ENCODE results near the gene VTI1A. TPM values are rescaled to one million over a fixed set of nuclear protein-coding genes. Genes with fewer than 3 reads are reported as not detected.

Gene VTI1A
- total and polyA plus RNA-seq, 2 of the 4 experiments (the other 2 are of a cell fraction), result 9.7 to 24.9 TPM

- no peak overlapping the region for H2BK120ac ChIP-seq (ENCODE audit: low read depth, low read length)
- ATAC-seq (ENCODE audit: low read depth) (no peak), DNase-seq (no peak)
- ChIA-PET CTCF (interaction anchor here (0.6 kb wide), 1 partner anchor 631 kb away, joined by 3 read pairs; no protein-coding TSS in a partner anchor), POLR2A (ENCODE audit: unreplicated experiment) (no interaction called here)
- no peak overlapping the region for H4K5ac ChIP-seq (ENCODE audit: low read depth, low read length)
- H3K18ac ChIP-seq (ENCODE audit: low read depth, low read length), result no peak overlapping the region
- BruUV-seq (replicated peaks), result no TSS peak
- H3K27me3 ChIP-seq (ENCODE audit: control insufficient read depth, insufficient read depth, low read length), result no peaks in the 10 kb centered on the region
- H3K4ac ChIP-seq (ENCODE audit: low read depth, low read length), result no peak overlapping the region
- in situ Hi-C loops (cut with MboI; ENCODE audit: low sequenced_read_pairs), result loop anchor here (25.0 kb wide), 1 partner anchor 567 kb away; no protein-coding TSS in a partner anchor
- H2BK20ac ChIP-seq (ENCODE audit: low read depth, low read length), result no peak overlapping the region
- no peak overlapping the region for H3K4me2 ChIP-seq (ENCODE audit: low read depth, low read length)
- H2AFZ ChIP-seq (replicated peaks; ENCODE audit: low read length, poor library complexity), result no peak overlapping the region
- no peak overlapping the region for H3K23ac ChIP-seq (ENCODE audit: low read depth, low read length)
- H2AK5ac ChIP-seq (ENCODE audit: low read depth, low read length), result no peak overlapping the region
- dilution Hi-C loops (cut with HindIII; ENCODE audit: low sequenced_read_pairs, unreplicated experiment), result no loop called here
- H3K79me1 ChIP-seq (ENCODE audit: low read depth in 1 of 2, low read length in 2 of 2), result no peaks in the 10 kb centered on the region; a peak in 1 of 4 replicates
- H3K14ac ChIP-seq (replicated peaks; ENCODE audit: low read depth, low read length), result no peak overlapping the region
- no CpG with 5 or more reads among the region's 3 CpGs for WGBS, 2 experiments (ENCODE audit: extremely low coverage in 2 of 2, insufficient read length in 1 of 2)
- intact Hi-C loops (cut with micrococcal nuclease), result no loop called here
- H2AK9ac ChIP-seq (replicated peaks; ENCODE audit: low read depth, low read length, poor library complexity), result no peak overlapping the region
- H2BK15ac ChIP-seq (ENCODE audit: low read depth, low read length), result no peak overlapping the region
- H3K27ac ChIP-seq (ENCODE audit: insufficient read depth, low read length), result no peak overlapping the region
- H4K8ac ChIP-seq (ENCODE audit: low read depth in 2 of 2, low read length in 2 of 2), result no peak overlapping the region
- no peak overlapping the region for H2BK5ac ChIP-seq (ENCODE audit: low read depth, low read length, poor library complexity, severe bottlenecking)
- H3K9me3 ChIP-seq (ENCODE audit: control insufficient read depth, insufficient read depth, low read length), result no peaks in the 10 kb centered on the region
- H3K56ac ChIP-seq (ENCODE audit: extremely low read depth, insufficient read depth, low read length), result no peak overlapping the region
- no peak overlapping the region for H3K4me3 ChIP-seq (ENCODE audit: insufficient read depth, low read depth, low read length)
- no peak for TF ChIP-seq NFE2L2 (IDR thresholded peaks at IDR 0.05; ENCODE audit: low read depth, low read length)
- TF ChIP-seq RFX5 (IDR thresholded peaks at IDR 0.05; ENCODE audit: low read depth, low read length), result no peak
- TF ChIP-seq FOS (IDR thresholded peaks at IDR 0.05; ENCODE audit: low read depth, low read length), result no peak
- no peak for TF ChIP-seq MXI1 (IDR thresholded peaks at IDR 0.05; ENCODE audit: borderline replicate concordance, low read depth, low read length)
- no peak for TF ChIP-seq SMC3 (IDR thresholded peaks at IDR 0.05; ENCODE audit: low read depth, low read length)
- TF ChIP-seq POLR2A (IDR thresholded peaks at IDR 0.05; ENCODE audit: low read depth, low read length), result no peak
- no peak for TF ChIP-seq ELK1 (IDR thresholded peaks at IDR 0.05; ENCODE audit: borderline replicate concordance, low read depth, low read length)
- H4K20me1 ChIP-seq (ENCODE audit: insufficient read depth, low read length), result no peaks in the 10 kb centered on the region
- no peaks in the 10 kb centered on the region for H3K9me1 ChIP-seq (ENCODE audit: insufficient read depth, low read length)
- no peak overlapping the region for H3K9ac ChIP-seq (ENCODE audit: low read depth, low read length)
- H3K4me1 ChIP-seq (ENCODE audit: control insufficient read depth, insufficient read depth, low read length), result no peaks in the 10 kb centered on the region
- H3K36me3 ChIP-seq (ENCODE audit: control insufficient read depth, insufficient read depth, low read length), result no peaks in the 10 kb centered on the region
- no peak overlapping the region for H4K91ac ChIP-seq (ENCODE audit: insufficient read depth, low read depth, low read length)
These were observed 123.6 kb downstream of the VTI1A start for GRCh38 chr10:112570585-112570984.

All from IMR-90 (cell line).